HCT116 (cell line): ENCODE data around the gene ARID5B. TPM values are rescaled to one million over a fixed set of nuclear protein-coding genes. Genes with fewer than 3 reads are reported as not detected.

Experiments
- ATAC-seq: fragments of 200-7000 bp; cut with Tn5 transposase; 2 replicates; pipeline ENCODE4 v1.9.1; 2020; ENCODE audit warnings: mild to moderate bottlenecking, moderate library complexity
- BruUV-seq: library from RNA; stranded (reverse); fragments of 400-500 nt; replicated peaks from 2 replicates; lab custom pipeline; 2021; lab: Mats Ljungman, UMichigan
- CTCF ChIA-PET: fragments of 300-600 bp; sonication (Branson Sonifier 250); formaldehyde crosslinking; loops from one replicate; lab custom pipeline; 2021; ENCODE audit warnings: antibody characterized with exemption; lab: Charles Lee
- POLR2A ChIA-PET: fragments of 300-600, 350-600 bp; sonication (Branson Sonifier 250); formaldehyde crosslinking; loops from one replicate; lab custom pipeline; 2021; ENCODE audit warnings: antibody characterized with exemption; lab: Charles Lee
- RAD21 ChIA-PET, 2 experiments: fragments of 300-600 bp; sonication (Branson Sonifier 250); formaldehyde crosslinking; loops; one replicate each; lab custom pipeline; 2023; ENCODE audit warnings: low total read pairs in 2 of 2; ENCODE audit not compliant: uncharacterized antibody in 2 of 2, unreplicated experiment in 2 of 2, low non-redundant PET in 1 of 2; lab: Charles Lee
- DNase-seq: peaks from one replicate; pipeline ENCODE4 v3.0.0-alpha.2; 2010; ENCODE audit warnings: low read depth, low spot score
- H2AFZ ChIP-seq: fragments of 200-600 bp; shearing (Covaris generic), sonication (generic); 2 replicates; pipeline ENCODE4 v1.6.1; 2017; ENCODE audit warnings: low read depth, mixed run types, mixed read lengths, antibody characterized with exemption, low read length; ENCODE audit not compliant: poor library complexity, severe bottlenecking
- H3K27ac ChIP-seq: 2 replicates; pipeline ENCODE4 v1.5.1; 2012; ENCODE audit warnings: low read depth, low read length
- H3K27me3 ChIP-seq: fragments of 200-600 bp; sonication (generic); 2 replicates; pipeline ENCODE4 v1.6.1; 2016; ENCODE audit warnings: mixed run types, low read length, mixed read lengths; ENCODE audit not compliant: insufficient read depth
- H3K36me3 ChIP-seq, 2 experiments: fragments of 200-500 bp in 1 of 2; fragments of 200-600 bp in 1 of 2; sonication (Bioruptor generic) in 1 of 2; sonication (generic) in 1 of 2; 2 replicates each; pipeline versions ENCODE4 v1.5.1 to v1.6.1; 2014 to 2016; ENCODE audit warnings: low read length in 2 of 2, inconsistent platforms in 1 of 2, mixed read lengths in 1 of 2, mixed run types in 1 of 2; ENCODE audit not compliant: insufficient read depth in 2 of 2, control insufficient read depth in 1 of 2
- H3K4me1 ChIP-seq, 2 experiments: fragments of 200-600 bp in 1 of 2; sonication (generic) in 1 of 2; 2 replicates each; pipeline versions ENCODE4 v1.5.1 to v1.6.1; 2012 to 2017; ENCODE audit warnings: low read length in 2 of 2, inconsistent platforms in 1 of 2, mild to moderate bottlenecking in 1 of 2, mixed read lengths in 1 of 2, mixed run types in 1 of 2, moderate library complexity in 1 of 2; ENCODE audit not compliant: insufficient read depth in 2 of 2, control insufficient read depth in 1 of 2
- H3K4me2 ChIP-seq: fragments of 200-600 bp; sonication (generic); 2 replicates; pipeline ENCODE4 v1.6.1; 2017; ENCODE audit warnings: mixed run types, low read length, mixed read lengths
- H3K4me3 ChIP-seq, 2 experiments: fragments of 200-600 bp in 1 of 2; sonication (generic) in 1 of 2; replicated peaks in 1 of 2; 2 replicates each; pipeline ENCODE4 v1.5.1; 2011 to 2016; ENCODE audit warnings: low read length in 2 of 2, control low read depth in 1 of 2, low read depth in 1 of 2, mild to moderate bottlenecking in 1 of 2, mixed read lengths in 1 of 2, mixed run types in 1 of 2
- H3K79me2 ChIP-seq: fragments of 200-600 bp; sonication (generic); 2 replicates; pipeline ENCODE4 v1.6.1; 2017; ENCODE audit warnings: mild to moderate bottlenecking, mixed run types, low read length, moderate library complexity, mixed read lengths; ENCODE audit not compliant: insufficient read depth
- H3K9ac ChIP-seq: fragments of 200-600 bp; sonication (generic); 2 replicates; pipeline ENCODE4 v1.6.1; 2016; ENCODE audit warnings: low read length, mixed read lengths
- H3K9me2 ChIP-seq: fragments of 200-600 bp; sonication (generic), shearing (Covaris generic); 2 replicates; pipeline ENCODE4 v1.6.1; 2017; ENCODE audit warnings: mixed run types, mild to moderate bottlenecking, moderate library complexity; ENCODE audit not compliant: insufficient read depth
- H3K9me3 ChIP-seq, 2 experiments: fragments of 200-500 bp in 1 of 2; fragments of 200-600 bp in 1 of 2; sonication (Bioruptor generic) in 1 of 2; sonication (generic) in 1 of 2; 2 replicates each; pipeline ENCODE4 v1.6.1; 2014 to 2017; ENCODE audit warnings: low read length in 2 of 2, mixed read lengths in 2 of 2, inconsistent platforms in 1 of 2, low read depth in 1 of 2, mild to moderate bottlenecking in 1 of 2, mixed run types in 1 of 2, moderate library complexity in 1 of 2; ENCODE audit not compliant: control insufficient read depth in 1 of 2, insufficient read depth in 1 of 2
- H4K20me1 ChIP-seq: fragments of 200-600 bp; sonication (generic), shearing (Covaris generic); 2 replicates; pipeline ENCODE4 v1.6.1; 2017; ENCODE audit warnings: mixed run types, mild to moderate bottlenecking, moderate library complexity; ENCODE audit not compliant: insufficient read depth
- EGR1 ChIP-seq: IDR thresholded peaks from 2 replicates; pipeline ENCODE4 v1.6.1; 2012; ENCODE audit warnings: low read depth
- ELF1 ChIP-seq: IDR thresholded peaks from 2 replicates; pipeline ENCODE4 v1.6.1; 2012; ENCODE audit warnings: low read depth, borderline replicate concordance
- FOSL1 ChIP-seq: IDR thresholded peaks from 2 replicates; pipeline ENCODE4 v1.6.1; 2012; ENCODE audit warnings: low read depth
- MAX ChIP-seq: IDR thresholded peaks from 2 replicates; pipeline ENCODE4 v1.6.1; 2012
- RAD21 ChIP-seq: IDR thresholded peaks from 2 replicates; pipeline ENCODE4 v1.6.1; 2012; ENCODE audit warnings: low read depth, mild to moderate bottlenecking
- REST ChIP-seq: IDR thresholded peaks from 2 replicates; pipeline ENCODE4 v1.6.1; 2012; ENCODE audit warnings: low read depth
- ZNF274 ChIP-seq: fragments of 200-500 bp; sonication (Bioruptor generic); IDR thresholded peaks from 2 replicates; pipeline ENCODE4 v1.6.1; 2014; ENCODE audit warnings: mild to moderate bottlenecking, low read depth, low read length, inconsistent platforms
- intact Hi-C: fragments of 100-400 bp; cut with micrococcal nuclease; formaldehyde crosslinking; loops from 2 replicates; pipeline ENCODE4 v1.10.0; 2022
- total RNA-seq: library from RNA; stranded (reverse); gene quantifications from one replicate; pipeline ENCODE4 v1.2.1, GENCODE V29; 2021; ENCODE audit not compliant: unreplicated experiment

The ARID5B gene
- total RNA-seq, 1 experiment from 2014 or later = 4.7 TPM

DNA sequence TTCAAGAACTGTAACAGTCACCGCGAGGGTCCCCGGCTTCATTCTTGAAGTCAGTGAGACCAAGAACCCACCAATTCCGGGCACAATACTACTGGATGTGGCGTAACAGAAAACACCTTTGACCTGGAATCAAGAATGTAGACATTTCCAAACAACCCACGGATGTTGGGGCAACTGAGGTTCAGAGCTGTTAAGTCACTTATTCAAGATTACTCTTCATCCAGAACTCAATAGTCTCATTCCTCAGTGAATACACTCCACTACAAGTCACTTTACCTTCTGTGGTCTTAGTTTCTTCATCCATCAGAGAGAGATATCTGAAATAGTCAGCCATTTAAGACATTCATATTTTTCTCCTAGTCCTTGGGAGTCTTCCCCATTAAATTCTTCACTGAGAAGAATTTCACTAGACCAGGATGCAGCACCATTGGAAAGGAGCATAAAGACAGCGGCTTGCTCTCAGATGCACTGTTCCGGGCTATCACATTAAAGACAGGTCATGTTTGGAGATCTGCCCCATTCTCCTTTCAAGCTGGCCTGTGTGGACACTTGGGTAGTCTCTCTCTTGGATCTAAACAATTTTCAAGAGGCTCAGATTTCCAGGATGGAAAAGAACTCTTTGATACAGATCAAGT is 32.3 kb upstream of the ARID5B start:
- POLR2A ChIA-PET = no interaction called here
- Histone ChIP-seq H3K4me2 (no peak overlapping the region), H3K9me2 (no peaks in the 10 kb centered on the region), H2AFZ (no peak overlapping the region), H3K79me2 (no peaks in the 10 kb centered on the region), H3K27ac (no peak overlapping the region), H3K9me3 (no peaks in the 10 kb centered on the region), H3K9ac (no peak overlapping the region), H3K36me3 (no peaks in the 10 kb centered on the region), H3K27me3 (no peaks in the 10 kb centered on the region), H3K4me1 (no peaks in the 10 kb centered on the region), H4K20me1 (no peaks in the 10 kb centered on the region), H3K4me3 (no peak overlapping the region)
- BruUV-seq = no TSS peak
- no peak for ATAC-seq
- RAD21 ChIA-PET = no interaction called here
- TF ChIP-seq REST = no peak
- no peak for TF ChIP-seq ELF1
- no peak for TF ChIP-seq ZNF274
- TF ChIP-seq MAX = no peak
- no peak for TF ChIP-seq RAD21
- TF ChIP-seq EGR1 = no peak
- no peak for TF ChIP-seq FOSL1
- intact Hi-C loops = no loop called here
- DNase-seq = no peak
- CTCF ChIA-PET = interaction anchor here (0.8 kb wide), 1 partner anchor 28 kb away, joined by 5 read pairs; no protein-coding TSS in a partner anchor
